Gastrocnemius medialis (tissue), 4 donors: Measurements from ENCODE around the gene SCAMP1.

ENCODE experiments used
- POLR2A ChIP-seq, 2 donors: fragments of 450-650 bp; IDR thresholded peaks; one replicate each; pipeline ENCODE4 v1.6.1; 2017; ENCODE audit warnings: antibody characterized with exemption in 2 of 2, mild to moderate bottlenecking in 2 of 2, moderate library complexity in 2 of 2
- TF ChIP-seq, protein P1 (sequence below), 5 experiments: fragments of 450-650 bp in 3 of 5; fragments of 200-600 bp in 2 of 5; sonication (generic) in 2 of 5; IDR thresholded peaks in 4 of 5; conservative IDR thresholded peaks in 1 of 5; 1 replicate in 4 of 5; 2 replicates in 1 of 5; pipeline ENCODE4 v1.5.1; 2016 to 2019; ENCODE audit warnings: antibody characterized with exemption in 5 of 5, mild to moderate bottlenecking in 3 of 5, moderate library complexity in 3 of 5

DNA sequence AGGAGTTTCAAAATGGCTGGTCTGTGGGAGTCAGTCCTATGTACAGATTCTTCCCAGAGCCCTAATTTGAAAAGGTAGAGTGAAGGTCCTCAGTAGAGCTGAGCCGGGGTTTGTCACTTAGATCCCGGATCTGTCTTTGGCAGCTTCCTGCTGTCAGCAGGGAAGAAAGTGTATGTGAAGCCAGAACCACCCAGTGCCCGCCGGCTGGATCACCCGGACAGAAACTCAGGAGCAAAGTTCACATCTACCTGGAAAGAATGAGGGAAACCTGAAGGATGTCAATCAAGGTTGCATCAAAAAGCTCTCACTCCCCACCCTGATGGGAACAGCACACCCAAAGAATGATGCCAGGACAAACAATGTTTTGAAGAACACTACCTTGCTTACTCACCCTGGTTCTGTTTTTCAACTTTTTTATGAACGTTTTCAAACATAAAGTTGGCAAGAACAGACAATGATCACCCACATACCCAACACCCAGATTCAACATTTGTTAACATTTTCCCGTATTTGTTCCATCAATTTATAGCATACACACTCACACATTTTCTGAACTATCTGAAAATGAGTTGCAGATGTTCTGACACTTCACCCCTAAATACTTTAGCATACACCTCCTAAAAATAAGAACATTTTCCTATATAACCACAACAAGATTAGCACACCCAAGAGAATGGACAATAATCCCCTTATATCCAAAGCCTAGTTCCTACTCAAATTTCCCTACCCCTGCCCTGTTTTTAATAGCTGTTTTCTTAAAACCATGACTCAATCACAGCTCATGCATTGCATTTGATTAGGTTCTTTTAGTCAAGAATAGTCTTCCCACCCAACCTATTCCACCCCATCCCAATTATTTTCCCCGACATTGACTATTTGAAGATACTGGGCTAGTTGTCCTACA lies 154.3 kb downstream of the SCAMP1 start:
- TF ChIP-seq, protein P1, sequence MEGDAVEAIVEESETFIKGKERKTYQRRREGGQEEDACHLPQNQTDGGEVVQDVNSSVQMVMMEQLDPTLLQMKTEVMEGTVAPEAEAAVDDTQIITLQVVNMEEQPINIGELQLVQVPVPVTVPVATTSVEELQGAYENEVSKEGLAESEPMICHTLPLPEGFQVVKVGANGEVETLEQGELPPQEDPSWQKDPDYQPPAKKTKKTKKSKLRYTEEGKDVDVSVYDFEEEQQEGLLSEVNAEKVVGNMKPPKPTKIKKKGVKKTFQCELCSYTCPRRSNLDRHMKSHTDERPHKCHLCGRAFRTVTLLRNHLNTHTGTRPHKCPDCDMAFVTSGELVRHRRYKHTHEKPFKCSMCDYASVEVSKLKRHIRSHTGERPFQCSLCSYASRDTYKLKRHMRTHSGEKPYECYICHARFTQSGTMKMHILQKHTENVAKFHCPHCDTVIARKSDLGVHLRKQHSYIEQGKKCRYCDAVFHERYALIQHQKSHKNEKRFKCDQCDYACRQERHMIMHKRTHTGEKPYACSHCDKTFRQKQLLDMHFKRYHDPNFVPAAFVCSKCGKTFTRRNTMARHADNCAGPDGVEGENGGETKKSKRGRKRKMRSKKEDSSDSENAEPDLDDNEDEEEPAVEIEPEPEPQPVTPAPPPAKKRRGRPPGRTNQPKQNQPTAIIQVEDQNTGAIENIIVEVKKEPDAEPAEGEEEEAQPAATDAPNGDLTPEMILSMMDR (IDR thresholded peaks at IDR 0.05 in 4 of 5, conservative IDR thresholded peaks at IDR 0.05 in 1 of 5) = no peak
- TF ChIP-seq POLR2A (IDR thresholded peaks at IDR 0.05) = no peak
